GM23338 (cell line): ENCODE measurements around the gene MESD. TPM values are rescaled to one million over a fixed set of nuclear protein-coding genes. Genes with fewer than 3 reads are reported as not detected.

Experiments used
- ATAC-seq: fragments of 200-7000 bp; cut with Tn5 transposase; 3 replicates; pipeline ENCODE4 v1.9.1; 2020
- DNase-seq: peaks from one replicate; pipeline ENCODE4 v3.0.0-alpha.2; 2015; ENCODE audit warnings: low spot score
- H2AFZ ChIP-seq: fragments of 200-600 bp; sonication (generic); 2 replicates; pipeline ENCODE4 v1.8.0; 2016; ENCODE audit warnings: antibody characterized with exemption, mild to moderate bottlenecking, moderate library complexity
- H3F3A ChIP-seq: fragments of 200-600 bp; sonication (generic); replicated peaks from 2 replicates; pipeline ENCODE4 v1.8.0; 2017; ENCODE audit warnings: antibody characterized with exemption, mixed run types, low read depth
- H3K27ac ChIP-seq: fragments of 200-600 bp; sonication (generic); 2 replicates; pipeline ENCODE4 v1.6.1; 2016; ENCODE audit warnings: low read depth
- H3K27me3 ChIP-seq: fragments of 200-600 bp; sonication (generic); 2 replicates; pipeline ENCODE4 v1.8.0; 2016; ENCODE audit warnings: mild to moderate bottlenecking, mixed run types, moderate library complexity; ENCODE audit not compliant: insufficient read depth
- H3K36me3 ChIP-seq: fragments of 200-600 bp; sonication (generic); 2 replicates; pipeline ENCODE4 v1.8.0; 2016; ENCODE audit warnings: mild to moderate bottlenecking; ENCODE audit not compliant: insufficient read depth
- H3K4me1 ChIP-seq: fragments of 200-600 bp; sonication (generic); 2 replicates; pipeline ENCODE4 v1.8.0; 2016; ENCODE audit warnings: mild to moderate bottlenecking, moderate library complexity; ENCODE audit not compliant: insufficient read depth
- H3K4me2 ChIP-seq: fragments of 200-600 bp; sonication (generic); 2 replicates; pipeline ENCODE4 v1.7.1; 2017; ENCODE audit warnings: mixed run types
- H3K4me3 ChIP-seq: fragments of 200-600 bp; sonication (generic); 2 replicates; pipeline ENCODE4 v1.6.1; 2016; ENCODE audit warnings: mixed run types
- H3K79me2 ChIP-seq: fragments of 200-600 bp; sonication (generic); replicated peaks from 2 replicates; pipeline ENCODE4 v1.8.0; 2017; ENCODE audit warnings: mild to moderate bottlenecking; ENCODE audit not compliant: insufficient read depth
- H3K9me2 ChIP-seq: fragments of 200-600 bp; sonication (generic); 2 replicates; pipeline ENCODE4 v1.8.0; 2017; ENCODE audit not compliant: insufficient read depth
- H4K20me1 ChIP-seq: fragments of 200-600 bp; sonication (generic); replicated peaks from 2 replicates; pipeline ENCODE4 v1.8.0; 2017; ENCODE audit warnings: mild to moderate bottlenecking; ENCODE audit not compliant: insufficient read depth
- H3K27ac Mint-ChIP-seq: 2 replicates; pipeline ENCODE4 v1.8.0; 2020; ENCODE audit warnings: inconsistent platforms, mild to moderate bottlenecking, moderate library complexity, mixed read lengths
- H3K27me3 Mint-ChIP-seq: 3 replicates; pipeline ENCODE4 v1.8.0; 2022; ENCODE audit warnings: low read depth, mild to moderate bottlenecking, moderate library complexity, mixed read lengths, inconsistent platforms; ENCODE audit not compliant: insufficient read depth, poor library complexity
- H3K36me3 Mint-ChIP-seq: 3 replicates; pipeline ENCODE4 v1.8.0; 2021; ENCODE audit warnings: low read depth, mild to moderate bottlenecking, inconsistent platforms, moderate library complexity, mixed read lengths
- H3K4me1 Mint-ChIP-seq: 3 replicates; pipeline ENCODE4 v1.8.0; 2020; ENCODE audit warnings: mild to moderate bottlenecking, inconsistent platforms, mixed read lengths
- H3K4me3 Mint-ChIP-seq: 3 replicates; pipeline ENCODE4 v1.8.0; 2021; ENCODE audit warnings: moderate library complexity, mild to moderate bottlenecking, inconsistent platforms, mixed read lengths
- H3K9me3 Mint-ChIP-seq: 3 replicates; pipeline ENCODE4 v1.8.0; 2020; ENCODE audit warnings: moderate library complexity, mild to moderate bottlenecking, inconsistent platforms, mixed read lengths
- CREB1 ChIP-seq: fragments of 250-450 bp; sonication (Bioruptor Pico); IDR thresholded peaks from 2 replicates; pipeline ENCODE4 v1.5.0; 2020; ENCODE audit warnings: low read depth, mild to moderate bottlenecking, moderate library complexity
- CTCF ChIP-seq, 2 experiments: fragments of 200-600 bp in 1 of 2; sonication (generic) in 1 of 2; conservative IDR thresholded peaks; 2 replicates each; pipeline versions ENCODE4 v1.5.1 to v1.6.1; 2016 to 2017; ENCODE audit warnings: antibody characterized with exemption in 2 of 2, low read depth in 2 of 2, mild to moderate bottlenecking in 2 of 2, moderate library complexity in 1 of 2
- EZH2phosphoT487 ChIP-seq: fragments of 200-600 bp; sonication (generic); IDR thresholded peaks from one replicate; pipeline ENCODE4 v1.8.1; 2018; ENCODE audit warnings: antibody characterized with exemption; ENCODE audit not compliant: unreplicated experiment
- NANOG ChIP-seq: IDR thresholded peaks from 2 replicates; pipeline ENCODE4 v1.6.1; 2016; ENCODE audit warnings: antibody characterized with exemption, borderline replicate concordance
- POLR2AphosphoS5 ChIP-seq: IDR thresholded peaks from 2 replicates; pipeline ENCODE4 v1.6.1; 2016; ENCODE audit warnings: antibody characterized with exemption, low read depth
- STAT1 ChIP-seq: IDR thresholded peaks from one replicate; pipeline ENCODE4 v1.6.1; 2016; ENCODE audit warnings: antibody characterized with exemption; ENCODE audit not compliant: unreplicated experiment
- ZNF114 ChIP-seq: fragments of 250-450 bp; sonication (Bioruptor Pico); IDR thresholded peaks from 2 replicates; pipeline ENCODE4 v1.5.0; 2020; ENCODE audit warnings: mild to moderate bottlenecking, moderate library complexity
- ZNF331 ChIP-seq: fragments of 250-450 bp; sonication (Bioruptor Pico); IDR thresholded peaks from 2 replicates; pipeline ENCODE4 v1.5.0; 2020; ENCODE audit warnings: low read depth, mild to moderate bottlenecking, moderate library complexity
- polyA plus RNA-seq: library from polyadenylated mRNA; unstranded; fragments of >200 nt; fragmentation: Nextera tagmentation; extraction: Ambion mirVana; gene quantifications from 2 replicates; pipeline ENCODE4 v1.2.1, GENCODE V29; 2016
- total RNA-seq: library from RNA; depleted of rRNA; stranded (reverse); fragments of >200 nt; shearing (Covaris generic); gene quantifications from 2 replicates; pipeline ENCODE4 v1.2.3, GENCODE V29; 2014
- TF ChIP-seq, protein P1 (sequence below): IDR thresholded peaks from 2 replicates; pipeline ENCODE4 v1.6.1; 2016; ENCODE audit warnings: antibody characterized with exemption
- TF ChIP-seq, protein P2 (sequence below): IDR thresholded peaks from one replicate; pipeline ENCODE4 v1.6.1; 2018; ENCODE audit warnings: antibody characterized with exemption; ENCODE audit not compliant: unreplicated experiment
- TF ChIP-seq, protein P3 (sequence below): fragments of 250-450 bp; sonication (Bioruptor Pico); IDR thresholded peaks from 2 replicates; pipeline ENCODE4 v1.5.0; 2020; ENCODE audit warnings: mild to moderate bottlenecking, moderate library complexity

The MESD gene
- total and polyA plus RNA-seq, 2 experiments from 2014 or later, result 25.6 to 52.7 TPM

DNA sequence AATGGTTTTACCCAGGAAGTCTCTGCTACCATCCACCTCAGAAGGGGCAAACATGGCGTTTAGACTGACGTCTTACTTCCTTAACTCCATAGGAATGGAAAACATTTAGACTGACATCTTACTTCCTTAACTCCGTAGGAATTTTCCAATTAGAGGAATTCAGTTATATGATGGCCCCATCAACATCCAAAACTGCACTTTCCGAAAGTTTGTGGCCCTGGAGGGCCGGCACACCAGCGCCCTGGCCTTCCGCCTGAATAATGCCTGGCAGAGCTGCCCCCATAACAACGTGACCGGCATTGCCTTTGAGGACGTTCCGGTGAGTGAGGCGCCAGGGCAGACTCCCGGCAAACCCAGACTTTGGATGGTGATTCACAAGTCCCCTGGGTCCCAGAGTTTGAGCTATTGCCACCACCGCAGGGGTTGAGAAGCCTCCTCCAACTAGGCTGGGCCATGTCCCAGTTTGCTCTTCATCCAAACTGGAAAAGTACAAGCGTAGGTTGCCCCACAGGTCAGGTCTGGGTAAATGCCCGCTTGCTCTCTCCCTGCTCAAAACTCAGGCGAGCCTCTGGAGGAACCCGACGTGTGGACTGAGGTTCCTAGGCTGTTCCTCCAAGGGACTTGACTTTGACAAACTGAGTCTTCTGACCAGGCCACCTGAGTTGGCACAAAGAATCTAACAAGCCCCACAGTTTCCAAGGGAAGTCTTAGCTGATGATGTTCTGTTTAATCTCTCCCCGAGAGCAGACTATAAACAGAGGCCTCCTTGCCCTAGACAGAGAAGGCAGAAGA is 57.7 kb downstream of the MESD start (continued):
- TF ChIP-seq, protein P1, sequence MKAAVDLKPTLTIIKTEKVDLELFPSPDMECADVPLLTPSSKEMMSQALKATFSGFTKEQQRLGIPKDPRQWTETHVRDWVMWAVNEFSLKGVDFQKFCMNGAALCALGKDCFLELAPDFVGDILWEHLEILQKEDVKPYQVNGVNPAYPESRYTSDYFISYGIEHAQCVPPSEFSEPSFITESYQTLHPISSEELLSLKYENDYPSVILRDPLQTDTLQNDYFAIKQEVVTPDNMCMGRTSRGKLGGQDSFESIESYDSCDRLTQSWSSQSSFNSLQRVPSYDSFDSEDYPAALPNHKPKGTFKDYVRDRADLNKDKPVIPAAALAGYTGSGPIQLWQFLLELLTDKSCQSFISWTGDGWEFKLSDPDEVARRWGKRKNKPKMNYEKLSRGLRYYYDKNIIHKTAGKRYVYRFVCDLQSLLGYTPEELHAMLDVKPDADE, result no peak
- no peak for TF ChIP-seq POLR2AphosphoS5
- no peak for TF ChIP-seq STAT1
- TF ChIP-seq ZNF114, result no peak
- TF ChIP-seq, protein P2, sequence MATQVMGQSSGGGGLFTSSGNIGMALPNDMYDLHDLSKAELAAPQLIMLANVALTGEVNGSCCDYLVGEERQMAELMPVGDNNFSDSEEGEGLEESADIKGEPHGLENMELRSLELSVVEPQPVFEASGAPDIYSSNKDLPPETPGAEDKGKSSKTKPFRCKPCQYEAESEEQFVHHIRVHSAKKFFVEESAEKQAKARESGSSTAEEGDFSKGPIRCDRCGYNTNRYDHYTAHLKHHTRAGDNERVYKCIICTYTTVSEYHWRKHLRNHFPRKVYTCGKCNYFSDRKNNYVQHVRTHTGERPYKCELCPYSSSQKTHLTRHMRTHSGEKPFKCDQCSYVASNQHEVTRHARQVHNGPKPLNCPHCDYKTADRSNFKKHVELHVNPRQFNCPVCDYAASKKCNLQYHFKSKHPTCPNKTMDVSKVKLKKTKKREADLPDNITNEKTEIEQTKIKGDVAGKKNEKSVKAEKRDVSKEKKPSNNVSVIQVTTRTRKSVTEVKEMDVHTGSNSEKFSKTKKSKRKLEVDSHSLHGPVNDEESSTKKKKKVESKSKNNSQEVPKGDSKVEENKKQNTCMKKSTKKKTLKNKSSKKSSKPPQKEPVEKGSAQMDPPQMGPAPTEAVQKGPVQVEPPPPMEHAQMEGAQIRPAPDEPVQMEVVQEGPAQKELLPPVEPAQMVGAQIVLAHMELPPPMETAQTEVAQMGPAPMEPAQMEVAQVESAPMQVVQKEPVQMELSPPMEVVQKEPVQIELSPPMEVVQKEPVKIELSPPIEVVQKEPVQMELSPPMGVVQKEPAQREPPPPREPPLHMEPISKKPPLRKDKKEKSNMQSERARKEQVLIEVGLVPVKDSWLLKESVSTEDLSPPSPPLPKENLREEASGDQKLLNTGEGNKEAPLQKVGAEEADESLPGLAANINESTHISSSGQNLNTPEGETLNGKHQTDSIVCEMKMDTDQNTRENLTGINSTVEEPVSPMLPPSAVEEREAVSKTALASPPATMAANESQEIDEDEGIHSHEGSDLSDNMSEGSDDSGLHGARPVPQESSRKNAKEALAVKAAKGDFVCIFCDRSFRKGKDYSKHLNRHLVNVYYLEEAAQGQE, result no peak
- TF ChIP-seq CTCF (conservative IDR thresholded peaks at IDR 0.05; ENCODE audit: low read depth in 2 of 2), result no peak
- TF ChIP-seq CREB1 (CRISPR knock-in tag), result no peak
- no peak for TF ChIP-seq ZNF331 (CRISPR knock-in tag)
- TF ChIP-seq NANOG, result no peak

DNA sequence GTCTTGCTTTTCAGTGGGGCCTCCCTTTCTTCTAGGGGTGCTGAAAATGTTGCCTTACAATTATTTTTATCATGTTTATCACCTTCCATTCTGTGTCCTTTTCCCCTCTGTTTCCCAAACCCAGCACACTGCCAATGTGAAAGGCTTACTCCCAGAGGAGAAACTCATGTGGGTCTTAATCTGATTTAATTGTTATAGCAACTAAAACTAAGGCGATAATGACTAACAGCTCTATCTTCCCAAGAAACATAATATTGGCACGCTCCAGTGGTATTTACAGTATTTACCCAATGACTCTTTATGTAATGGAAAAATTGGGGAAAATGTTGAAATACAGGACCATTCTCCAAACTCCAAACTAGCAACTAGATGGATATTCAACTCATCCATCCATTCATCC is 58.4 kb downstream of the MESD start:
- no peak overlapping the region for H3K4me3 Mint-ChIP-seq
- no peak overlapping the region for H3K4me3 ChIP-seq
- H3K27me3 Mint-ChIP-seq, result peaks cover 6% of the 10 kb centered on the region
- no peaks in the 10 kb centered on the region for H3K9me3 Mint-ChIP-seq
- no peak overlapping the region for H3K27ac ChIP-seq
- H3K27me3 ChIP-seq, result no peaks in the 10 kb centered on the region
- H3K36me3 ChIP-seq, result no peaks in the 10 kb centered on the region
- no peak overlapping the region for H2AFZ ChIP-seq
- H3K9me2 ChIP-seq, result peaks cover 3% of the 10 kb centered on the region; the same call in 1 of the 2 replicates
- H3K27ac Mint-ChIP-seq, result no peak overlapping the region
- no peak for ATAC-seq
- DNase-seq, result no peak
- peaks cover 6% of the 10 kb centered on the region; the same call in 1 of the 2 replicates for H3K4me1 ChIP-seq
- H3K4me1 Mint-ChIP-seq, result peaks cover 8% of the 10 kb centered on the region
- H3F3A ChIP-seq, result no peaks in the 10 kb centered on the region
- no peaks in the 10 kb centered on the region for H3K79me2 ChIP-seq
- no peak overlapping the region for H3K4me2 ChIP-seq
- H3K36me3 Mint-ChIP-seq, result no peaks in the 10 kb centered on the region; the same call in 2 of the 3 replicates
- no peaks in the 10 kb centered on the region for H4K20me1 ChIP-seq
- TF ChIP-seq, protein P3, sequence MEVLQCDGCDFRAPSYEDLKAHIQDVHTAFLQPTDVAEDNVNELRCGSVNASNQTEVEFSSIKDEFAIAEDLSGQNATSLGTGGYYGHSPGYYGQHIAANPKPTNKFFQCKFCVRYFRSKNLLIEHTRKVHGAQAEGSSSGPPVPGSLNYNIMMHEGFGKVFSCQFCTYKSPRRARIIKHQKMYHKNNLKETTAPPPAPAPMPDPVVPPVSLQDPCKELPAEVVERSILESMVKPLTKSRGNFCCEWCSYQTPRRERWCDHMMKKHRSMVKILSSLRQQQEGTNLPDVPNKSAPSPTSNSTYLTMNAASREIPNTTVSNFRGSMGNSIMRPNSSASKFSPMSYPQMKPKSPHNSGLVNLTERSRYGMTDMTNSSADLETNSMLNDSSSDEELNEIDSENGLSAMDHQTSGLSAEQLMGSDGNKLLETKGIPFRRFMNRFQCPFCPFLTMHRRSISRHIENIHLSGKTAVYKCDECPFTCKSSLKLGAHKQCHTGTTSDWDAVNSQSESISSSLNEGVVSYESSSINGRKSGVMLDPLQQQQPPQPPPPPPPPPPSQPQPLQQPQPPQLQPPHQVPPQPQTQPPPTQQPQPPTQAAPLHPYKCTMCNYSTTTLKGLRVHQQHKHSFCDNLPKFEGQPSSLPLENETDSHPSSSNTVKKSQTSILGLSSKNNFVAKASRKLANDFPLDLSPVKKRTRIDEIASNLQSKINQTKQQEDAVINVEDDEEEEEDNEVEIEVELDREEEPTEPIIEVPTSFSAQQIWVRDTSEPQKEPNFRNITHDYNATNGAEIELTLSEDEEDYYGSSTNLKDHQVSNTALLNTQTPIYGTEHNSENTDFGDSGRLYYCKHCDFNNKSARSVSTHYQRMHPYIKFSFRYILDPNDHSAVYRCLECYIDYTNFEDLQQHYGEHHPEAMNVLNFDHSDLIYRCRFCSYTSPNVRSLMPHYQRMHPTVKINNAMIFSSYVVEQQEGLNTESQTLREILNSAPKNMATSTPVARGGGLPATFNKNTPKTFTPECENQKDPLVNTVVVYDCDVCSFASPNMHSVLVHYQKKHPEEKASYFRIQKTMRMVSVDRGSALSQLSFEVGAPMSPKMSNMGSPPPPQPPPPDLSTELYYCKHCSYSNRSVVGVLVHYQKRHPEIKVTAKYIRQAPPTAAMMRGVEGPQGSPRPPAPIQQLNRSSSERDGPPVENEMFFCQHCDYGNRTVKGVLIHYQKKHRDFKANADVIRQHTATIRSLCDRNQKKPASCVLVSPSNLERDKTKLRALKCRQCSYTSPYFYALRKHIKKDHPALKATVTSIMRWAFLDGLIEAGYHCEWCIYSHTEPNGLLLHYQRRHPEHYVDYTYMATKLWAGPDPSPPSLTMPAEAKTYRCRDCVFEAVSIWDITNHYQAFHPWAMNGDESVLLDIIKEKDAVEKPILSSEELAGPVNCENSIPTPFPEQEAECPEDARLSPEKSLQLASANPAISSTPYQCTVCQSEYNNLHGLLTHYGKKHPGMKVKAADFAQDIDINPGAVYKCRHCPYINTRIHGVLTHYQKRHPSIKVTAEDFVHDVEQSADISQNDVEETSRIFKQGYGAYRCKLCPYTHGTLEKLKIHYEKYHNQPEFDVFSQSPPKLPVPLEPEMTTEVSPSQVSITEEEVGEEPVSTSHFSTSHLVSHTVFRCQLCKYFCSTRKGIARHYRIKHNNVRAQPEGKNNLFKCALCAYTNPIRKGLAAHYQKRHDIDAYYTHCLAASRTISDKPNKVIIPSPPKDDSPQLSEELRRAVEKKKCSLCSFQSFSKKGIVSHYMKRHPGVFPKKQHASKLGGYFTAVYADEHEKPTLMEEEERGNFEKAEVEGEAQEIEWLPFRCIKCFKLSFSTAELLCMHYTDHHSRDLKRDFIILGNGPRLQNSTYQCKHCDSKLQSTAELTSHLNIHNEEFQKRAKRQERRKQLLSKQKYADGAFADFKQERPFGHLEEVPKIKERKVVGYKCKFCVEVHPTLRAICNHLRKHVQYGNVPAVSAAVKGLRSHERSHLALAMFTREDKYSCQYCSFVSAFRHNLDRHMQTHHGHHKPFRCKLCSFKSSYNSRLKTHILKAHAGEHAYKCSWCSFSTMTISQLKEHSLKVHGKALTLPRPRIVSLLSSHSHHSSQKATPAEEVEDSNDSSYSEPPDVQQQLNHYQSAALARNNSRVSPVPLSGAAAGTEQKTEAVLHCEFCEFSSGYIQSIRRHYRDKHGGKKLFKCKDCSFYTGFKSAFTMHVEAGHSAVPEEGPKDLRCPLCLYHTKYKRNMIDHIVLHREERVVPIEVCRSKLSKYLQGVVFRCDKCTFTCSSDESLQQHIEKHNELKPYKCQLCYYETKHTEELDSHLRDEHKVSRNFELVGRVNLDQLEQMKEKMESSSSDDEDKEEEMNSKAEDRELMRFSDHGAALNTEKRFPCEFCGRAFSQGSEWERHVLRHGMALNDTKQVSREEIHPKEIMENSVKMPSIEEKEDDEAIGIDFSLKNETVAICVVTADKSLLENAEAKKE (CRISPR knock-in tag), result no peak
- no peak for TF ChIP-seq EZH2phosphoT487
